Liver (tissue), 3 donors: Measurements from ENCODE around the gene OR51F1.

ENCODE experiments used
- FOXA1 ChIP-seq: IDR thresholded peaks from 2 replicates; pipeline ENCODE4 v1.6.1; 2016; ENCODE audit warnings: antibody characterized with exemption
- GABPA ChIP-seq, 2 donors: IDR thresholded peaks in 1 of 2; conservative IDR thresholded peaks in 1 of 2; 2 replicates each; pipeline ENCODE4 v1.6.1; 2016; ENCODE audit warnings: antibody characterized with exemption in 2 of 2, mild to moderate bottlenecking in 1 of 2, moderate library complexity in 1 of 2
- JUND ChIP-seq, 2 donors: IDR thresholded peaks; 2 replicates each; pipeline ENCODE4 v1.6.1; 2016; ENCODE audit warnings: antibody characterized with exemption in 2 of 2
- NR2F2 ChIP-seq: IDR thresholded peaks from 2 replicates; pipeline ENCODE4 v1.6.1; 2016; ENCODE audit warnings: antibody characterized with exemption
- RAD21 ChIP-seq, 2 donors: IDR thresholded peaks; 2 replicates each; pipeline ENCODE4 v1.6.1; 2016; ENCODE audit warnings: antibody characterized with exemption in 2 of 2, mild to moderate bottlenecking in 2 of 2
- RXRA ChIP-seq, 2 donors: IDR thresholded peaks; 2 replicates each; pipeline ENCODE4 v1.6.1; 2017 to 2018; ENCODE audit warnings: antibody characterized with exemption in 2 of 2, mild to moderate bottlenecking in 1 of 2
- SP1 ChIP-seq: IDR thresholded peaks from 2 replicates; pipeline ENCODE4 v1.6.1; 2018; ENCODE audit warnings: antibody characterized with exemption, mild to moderate bottlenecking
- TAF1 ChIP-seq: conservative IDR thresholded peaks from 2 replicates; pipeline ENCODE4 v1.6.1; 2016; ENCODE audit warnings: antibody characterized with exemption, mild to moderate bottlenecking
- YY1 ChIP-seq: IDR thresholded peaks from 2 replicates; pipeline ENCODE4 v1.6.1; 2016; ENCODE audit warnings: antibody characterized with exemption, mild to moderate bottlenecking
- TF ChIP-seq, protein P1 (sequence below): fragments of 150-350 bp; IDR thresholded peaks from 2 replicates; pipeline ENCODE4 v1.5.1; 2017; ENCODE audit warnings: improper control_type of control experiment, low read depth, low read length; ENCODE audit not compliant: missing input control
- TF ChIP-seq, protein P2 (sequence below): IDR thresholded peaks from 2 replicates; pipeline ENCODE4 v1.6.1; 2016; ENCODE audit warnings: antibody characterized with exemption
- TF ChIP-seq, protein P3 (sequence below): IDR thresholded peaks from 2 replicates; pipeline ENCODE4 v1.6.1; 2016; ENCODE audit warnings: antibody characterized with exemption, mild to moderate bottlenecking
- TF ChIP-seq, protein P4 (sequence below): IDR thresholded peaks from 2 replicates; pipeline ENCODE4 v1.6.1; 2016; ENCODE audit warnings: antibody characterized with exemption
- donor health status: healthy.
- donor health status: healthy.

DNA sequence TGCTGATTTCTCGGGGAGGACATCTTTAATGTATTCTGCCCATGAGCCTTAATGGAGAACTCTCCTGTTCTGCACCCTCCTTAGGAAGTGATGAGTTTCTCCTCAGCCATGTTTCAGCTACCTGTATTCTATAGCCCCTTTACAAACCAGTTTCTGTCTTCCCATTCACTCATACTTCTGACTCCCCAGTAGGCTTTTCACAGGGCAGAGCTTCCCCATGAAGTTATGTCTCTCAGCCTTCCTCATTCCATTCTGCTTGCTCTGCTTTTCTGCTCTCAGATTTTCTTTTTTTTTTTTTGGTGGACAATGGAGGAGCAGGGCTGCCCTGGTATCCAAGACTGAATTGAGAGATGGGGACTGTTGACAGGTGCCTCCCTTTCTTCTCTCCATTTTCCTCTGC lies 38.7 kb upstream of the OR51F1 start:
- TF ChIP-seq YY1 (no peak), GABPA (IDR thresholded peaks at IDR 0.05 in 1 of 2, conservative IDR thresholded peaks at IDR 0.05 in 1 of 2) (no peak), RAD21 (IDR thresholded peaks at IDR 0.05) (no peak), TAF1 (no peak), RXRA (IDR thresholded peaks at IDR 0.05) (no peak), JUND (IDR thresholded peaks at IDR 0.05) (no peak), NR2F2 (no peak), SP1 (no peak), FOXA1 (no peak)
- TF ChIP-seq, protein P1, sequence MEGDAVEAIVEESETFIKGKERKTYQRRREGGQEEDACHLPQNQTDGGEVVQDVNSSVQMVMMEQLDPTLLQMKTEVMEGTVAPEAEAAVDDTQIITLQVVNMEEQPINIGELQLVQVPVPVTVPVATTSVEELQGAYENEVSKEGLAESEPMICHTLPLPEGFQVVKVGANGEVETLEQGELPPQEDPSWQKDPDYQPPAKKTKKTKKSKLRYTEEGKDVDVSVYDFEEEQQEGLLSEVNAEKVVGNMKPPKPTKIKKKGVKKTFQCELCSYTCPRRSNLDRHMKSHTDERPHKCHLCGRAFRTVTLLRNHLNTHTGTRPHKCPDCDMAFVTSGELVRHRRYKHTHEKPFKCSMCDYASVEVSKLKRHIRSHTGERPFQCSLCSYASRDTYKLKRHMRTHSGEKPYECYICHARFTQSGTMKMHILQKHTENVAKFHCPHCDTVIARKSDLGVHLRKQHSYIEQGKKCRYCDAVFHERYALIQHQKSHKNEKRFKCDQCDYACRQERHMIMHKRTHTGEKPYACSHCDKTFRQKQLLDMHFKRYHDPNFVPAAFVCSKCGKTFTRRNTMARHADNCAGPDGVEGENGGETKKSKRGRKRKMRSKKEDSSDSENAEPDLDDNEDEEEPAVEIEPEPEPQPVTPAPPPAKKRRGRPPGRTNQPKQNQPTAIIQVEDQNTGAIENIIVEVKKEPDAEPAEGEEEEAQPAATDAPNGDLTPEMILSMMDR: no peak
- TF ChIP-seq, protein P2, sequence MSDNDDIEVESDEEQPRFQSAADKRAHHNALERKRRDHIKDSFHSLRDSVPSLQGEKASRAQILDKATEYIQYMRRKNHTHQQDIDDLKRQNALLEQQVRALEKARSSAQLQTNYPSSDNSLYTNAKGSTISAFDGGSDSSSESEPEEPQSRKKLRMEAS: no peak
- TF ChIP-seq, protein P3, sequence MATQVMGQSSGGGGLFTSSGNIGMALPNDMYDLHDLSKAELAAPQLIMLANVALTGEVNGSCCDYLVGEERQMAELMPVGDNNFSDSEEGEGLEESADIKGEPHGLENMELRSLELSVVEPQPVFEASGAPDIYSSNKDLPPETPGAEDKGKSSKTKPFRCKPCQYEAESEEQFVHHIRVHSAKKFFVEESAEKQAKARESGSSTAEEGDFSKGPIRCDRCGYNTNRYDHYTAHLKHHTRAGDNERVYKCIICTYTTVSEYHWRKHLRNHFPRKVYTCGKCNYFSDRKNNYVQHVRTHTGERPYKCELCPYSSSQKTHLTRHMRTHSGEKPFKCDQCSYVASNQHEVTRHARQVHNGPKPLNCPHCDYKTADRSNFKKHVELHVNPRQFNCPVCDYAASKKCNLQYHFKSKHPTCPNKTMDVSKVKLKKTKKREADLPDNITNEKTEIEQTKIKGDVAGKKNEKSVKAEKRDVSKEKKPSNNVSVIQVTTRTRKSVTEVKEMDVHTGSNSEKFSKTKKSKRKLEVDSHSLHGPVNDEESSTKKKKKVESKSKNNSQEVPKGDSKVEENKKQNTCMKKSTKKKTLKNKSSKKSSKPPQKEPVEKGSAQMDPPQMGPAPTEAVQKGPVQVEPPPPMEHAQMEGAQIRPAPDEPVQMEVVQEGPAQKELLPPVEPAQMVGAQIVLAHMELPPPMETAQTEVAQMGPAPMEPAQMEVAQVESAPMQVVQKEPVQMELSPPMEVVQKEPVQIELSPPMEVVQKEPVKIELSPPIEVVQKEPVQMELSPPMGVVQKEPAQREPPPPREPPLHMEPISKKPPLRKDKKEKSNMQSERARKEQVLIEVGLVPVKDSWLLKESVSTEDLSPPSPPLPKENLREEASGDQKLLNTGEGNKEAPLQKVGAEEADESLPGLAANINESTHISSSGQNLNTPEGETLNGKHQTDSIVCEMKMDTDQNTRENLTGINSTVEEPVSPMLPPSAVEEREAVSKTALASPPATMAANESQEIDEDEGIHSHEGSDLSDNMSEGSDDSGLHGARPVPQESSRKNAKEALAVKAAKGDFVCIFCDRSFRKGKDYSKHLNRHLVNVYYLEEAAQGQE: no peak
- TF ChIP-seq, protein P4, sequence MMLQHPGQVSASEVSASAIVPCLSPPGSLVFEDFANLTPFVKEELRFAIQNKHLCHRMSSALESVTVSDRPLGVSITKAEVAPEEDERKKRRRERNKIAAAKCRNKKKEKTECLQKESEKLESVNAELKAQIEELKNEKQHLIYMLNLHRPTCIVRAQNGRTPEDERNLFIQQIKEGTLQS: no peak
